HG03135 (cell line): ENCODE measurements around the gene RXFP1.

Source experiments
- ATAC-seq: cut with Tn5 transposase; IDR thresholded peaks from one replicate; pipeline ENCODE4 v1.9.1; 2021; ENCODE audit warnings: mild to moderate bottlenecking, moderate library complexity; ENCODE audit not compliant: unreplicated experiment

The RXFP1 gene

GRCh38 chr4:158540125-158540907 is 18.6 kb downstream of the RXFP1 start:
- ATAC-seq, result no peak

GRCh38 chr4:158541506-158541905 is 19.8 kb downstream of the RXFP1 start:
- ATAC-seq, result no peak

- no peak for ATAC-seq
These were observed 21.5 kb downstream of the RXFP1 start for GRCh38 chr4:158543191-158543590.

- no peak for ATAC-seq
These were observed 22.5 kb downstream of the RXFP1 start for GRCh38 chr4:158544141-158544540.

GRCh38 chr4:158553364-158553763 is 31.7 kb downstream of the RXFP1 start:
- ATAC-seq, result no peak

GRCh38 chr4:158560284-158560683 is 38.6 kb downstream of the RXFP1 start:
- no peak for ATAC-seq

- no peak for ATAC-seq
These were observed 45.2 kb downstream of the RXFP1 start for GRCh38 chr4:158566860-158567259.

- ATAC-seq, result no peak
These were observed 50.1 kb downstream of the RXFP1 start for GRCh38 chr4:158571736-158572135.

GRCh38 chr4:158572608-158573007 is 50.9 kb downstream of the RXFP1 start:
- no peak for ATAC-seq

- ATAC-seq, result no peak
These were observed 56.8 kb downstream of the RXFP1 start for GRCh38 chr4:158578476-158578875.

- ATAC-seq, result no peak
These were observed 58.4 kb downstream of the RXFP1 start for GRCh38 chr4:158580064-158580463.

GRCh38 chr4:158581161-158581560 is 59.5 kb downstream of the RXFP1 start:
- ATAC-seq, result no peak

GRCh38 chr4:158586881-158587280 is 65.2 kb downstream of the RXFP1 start:
- ATAC-seq, result no peak

GRCh38 chr4:158588285-158588684 is 66.6 kb downstream of the RXFP1 start:
- ATAC-seq, result no peak

- no peak for ATAC-seq
These were observed 67.1 kb downstream of the RXFP1 start for GRCh38 chr4:158588777-158589176.

GRCh38 chr4:158590306-158590705 is 68.6 kb downstream of the RXFP1 start:
- ATAC-seq, result no peak

GRCh38 chr4:158590824-158591223 is 69.1 kb downstream of the RXFP1 start:
- no peak for ATAC-seq

- ATAC-seq, result no peak
These were observed 76.4 kb downstream of the RXFP1 start for GRCh38 chr4:158597879-158598596.

GRCh38 chr4:158599150-158599549 is 77.5 kb downstream of the RXFP1 start:
- no peak for ATAC-seq

- ATAC-seq, result no peak
These were observed 78.2 kb downstream of the RXFP1 start for GRCh38 chr4:158599765-158600498.

- ATAC-seq, result no peak
These were observed 82.7 kb downstream of the RXFP1 start for GRCh38 chr4:158604369-158604768.

- ATAC-seq, result no peak
These were observed 83.7 kb downstream of the RXFP1 start for GRCh38 chr4:158605393-158605792.
